ENCODE data around the gene SP2. TPM values are rescaled to one million over a fixed set of nuclear protein-coding genes. Genes with fewer than 3 reads are reported as not detected.

Gene SP2
- total and polyA plus RNA-seq, 2 of the 13 experiments (the other 11 are each of a cell fraction or from before 2014, with no cell fraction given), result 1.4 to 4.8 TPM

GRCh38 chr17:47966079-47966519, 70.1 kb downstream of the SP2 start (continued):
- TF ChIP-seq ZNF276 (CRISPR knock-in tag; IDR thresholded peaks at IDR 0.05; ENCODE audit: low read depth) (no peak), TBX2 (CRISPR knock-in tag; IDR thresholded peaks at IDR 0.05; ENCODE audit: borderline replicate concordance) (0 out of 2 replicates have a peak, but pooled peaks have one; percentile 18), ZFX (CRISPR knock-in tag; IDR thresholded peaks at IDR 0.05; ENCODE audit: low read depth) (peak; percentile 60), ZKSCAN8 (CRISPR knock-in tag; IDR thresholded peaks at IDR 0.05; ENCODE audit: borderline replicate concordance) (0 out of 2 replicates have a peak, but pooled peaks have one; percentile 48), SATB2 (CRISPR knock-in tag; IDR thresholded peaks at IDR 0.05) (no peak), ZNF724P (CRISPR knock-in tag; IDR thresholded peaks at IDR 0.05; ENCODE audit: borderline replicate concordance) (no peak), HNF4G (IDR thresholded peaks at IDR 0.05; ENCODE audit: borderline replicate concordance, low read depth, low read length) (peak; percentile 64), HNF4G (CRISPR knock-in tag; IDR thresholded peaks at IDR 0.05; ENCODE audit: borderline replicate concordance, low read depth) (peak; percentile 25; the same call in 1 of the 2 replicates), FOXJ3 (CRISPR knock-in tag; IDR thresholded peaks at IDR 0.05; ENCODE audit: borderline replicate concordance) (no peak), NR2C2 (CRISPR knock-in tag; IDR thresholded peaks at IDR 0.05; ENCODE audit: borderline replicate concordance) (no peak), PAXIP1 (CRISPR knock-in tag; conservative IDR thresholded peaks at IDR 0.05) (peak; percentile 67), ZNF335 (CRISPR knock-in tag; IDR thresholded peaks at IDR 0.05) (no peak), U2AF2 (IDR thresholded peaks at IDR 0.05; ENCODE audit: low read depth, low read length) (0 out of 2 replicates have a peak, but pooled peaks have one; percentile 74), SIX4 (CRISPR knock-in tag; IDR thresholded peaks at IDR 0.05) (no peak), ZNF772 (CRISPR knock-in tag; IDR thresholded peaks at IDR 0.05) (no peak), SMAD9 (CRISPR knock-in tag; IDR thresholded peaks at IDR 0.05) (no peak)
- TF ChIP-seq, protein P1, sequence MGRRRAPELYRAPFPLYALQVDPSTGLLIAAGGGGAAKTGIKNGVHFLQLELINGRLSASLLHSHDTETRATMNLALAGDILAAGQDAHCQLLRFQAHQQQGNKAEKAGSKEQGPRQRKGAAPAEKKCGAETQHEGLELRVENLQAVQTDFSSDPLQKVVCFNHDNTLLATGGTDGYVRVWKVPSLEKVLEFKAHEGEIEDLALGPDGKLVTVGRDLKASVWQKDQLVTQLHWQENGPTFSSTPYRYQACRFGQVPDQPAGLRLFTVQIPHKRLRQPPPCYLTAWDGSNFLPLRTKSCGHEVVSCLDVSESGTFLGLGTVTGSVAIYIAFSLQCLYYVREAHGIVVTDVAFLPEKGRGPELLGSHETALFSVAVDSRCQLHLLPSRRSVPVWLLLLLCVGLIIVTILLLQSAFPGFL (CRISPR knock-in tag; IDR thresholded peaks at IDR 0.05), result no peak

All from HepG2 (cell line).